Measurements from ENCODE around the gene LEF1. TPM values are rescaled to one million over a fixed set of nuclear protein-coding genes. Genes with fewer than 3 reads are reported as not detected.

Gene LEF1
- total RNA-seq, 1 donor from 2014 or later: 4.5 TPM

- no peak for DNase-seq (ENCODE audit: low spot score)
- intact Hi-C loops (cut with DNase I): no loop called here
These were observed 11.1 kb downstream of the LEF1 start for GRCh38 chr4:108157655-108158054.

GRCh38 chr4:108156391-108156790, 12.3 kb downstream of the LEF1 start:
- intact Hi-C loops (cut with DNase I): no loop called here
- DNase-seq (ENCODE audit: low spot score): no peak

GRCh38 chr4:108155373-108155772, 13.4 kb downstream of the LEF1 start:
- no peak for DNase-seq (ENCODE audit: low spot score)
- intact Hi-C loops (cut with DNase I): no loop called here

- intact Hi-C loops (cut with DNase I): no loop called here
- no peak for DNase-seq (ENCODE audit: low spot score)
These were observed 15.8 kb downstream of the LEF1 start for GRCh38 chr4:108152980-108153379.

GRCh38 chr4:108149588-108150380, 18.9 kb downstream of the LEF1 start:
- intact Hi-C loops (cut with DNase I): no loop called here
- no peak for DNase-seq (ENCODE audit: low spot score)

GRCh38 chr4:108148316-108148715, 20.4 kb downstream of the LEF1 start:
- no peak for DNase-seq (ENCODE audit: low spot score)
- intact Hi-C loops (cut with DNase I): no loop called here

GRCh38 chr4:108146819-108147218, 21.9 kb downstream of the LEF1 start:
- DNase-seq (ENCODE audit: low spot score): no peak
- intact Hi-C loops (cut with DNase I): no loop called here

GRCh38 chr4:108146336-108146735, 22.4 kb downstream of the LEF1 start:
- DNase-seq (ENCODE audit: low spot score): no peak
- intact Hi-C loops (cut with DNase I): no loop called here

- intact Hi-C loops (cut with DNase I): no loop called here
- DNase-seq (ENCODE audit: low spot score): no peak
These were observed 24.3 kb downstream of the LEF1 start for GRCh38 chr4:108144451-108144850.

GRCh38 chr4:108143515-108143914, 25.2 kb downstream of the LEF1 start:
- intact Hi-C loops (cut with DNase I): no loop called here
- DNase-seq (ENCODE audit: low spot score): no peak

GRCh38 chr4:108142870-108143269, 25.9 kb downstream of the LEF1 start:
- no peak for DNase-seq (ENCODE audit: low spot score)
- intact Hi-C loops (cut with DNase I): no loop called here

GRCh38 chr4:108141213-108141950, 27.4 kb downstream of the LEF1 start:
- intact Hi-C loops (cut with DNase I): no loop called here
- no peak for DNase-seq (ENCODE audit: low spot score)

- intact Hi-C loops (cut with DNase I): no loop called here
- no peak for DNase-seq (ENCODE audit: low spot score)
These were observed 28.4 kb downstream of the LEF1 start for GRCh38 chr4:108140328-108140727.

GRCh38 chr4:108139089-108139488, 29.6 kb downstream of the LEF1 start:
- intact Hi-C loops (cut with DNase I): no loop called here
- no peak for DNase-seq (ENCODE audit: low spot score)

- intact Hi-C loops (cut with DNase I): no loop called here
- DNase-seq (ENCODE audit: low spot score): no peak
These were observed 33.1 kb downstream of the LEF1 start for GRCh38 chr4:108135549-108136209.

- no peak for DNase-seq (ENCODE audit: low spot score)
- intact Hi-C loops (cut with DNase I): no loop called here
These were observed 37.8 kb downstream of the LEF1 start for GRCh38 chr4:108130955-108131354.

GRCh38 chr4:108129196-108129595, 39.5 kb downstream of the LEF1 start:
- DNase-seq (ENCODE audit: low spot score): no peak
- intact Hi-C loops (cut with DNase I): no loop called here

- DNase-seq (ENCODE audit: low spot score): no peak
- intact Hi-C loops (cut with DNase I): no loop called here
These were observed 41.9 kb downstream of the LEF1 start for GRCh38 chr4:108126806-108127205.

GRCh38 chr4:108120789-108121188, 47.9 kb downstream of the LEF1 start:
- no peak for DNase-seq (ENCODE audit: low spot score)
- intact Hi-C loops (cut with DNase I): no loop called here

- no peak for DNase-seq (ENCODE audit: low spot score)
- intact Hi-C loops (cut with DNase I): no loop called here
These were observed 49.4 kb downstream of the LEF1 start for GRCh38 chr4:108119199-108119800.
